ENCODE results near the gene SLC25A41.

The SLC25A41 gene

DNA sequence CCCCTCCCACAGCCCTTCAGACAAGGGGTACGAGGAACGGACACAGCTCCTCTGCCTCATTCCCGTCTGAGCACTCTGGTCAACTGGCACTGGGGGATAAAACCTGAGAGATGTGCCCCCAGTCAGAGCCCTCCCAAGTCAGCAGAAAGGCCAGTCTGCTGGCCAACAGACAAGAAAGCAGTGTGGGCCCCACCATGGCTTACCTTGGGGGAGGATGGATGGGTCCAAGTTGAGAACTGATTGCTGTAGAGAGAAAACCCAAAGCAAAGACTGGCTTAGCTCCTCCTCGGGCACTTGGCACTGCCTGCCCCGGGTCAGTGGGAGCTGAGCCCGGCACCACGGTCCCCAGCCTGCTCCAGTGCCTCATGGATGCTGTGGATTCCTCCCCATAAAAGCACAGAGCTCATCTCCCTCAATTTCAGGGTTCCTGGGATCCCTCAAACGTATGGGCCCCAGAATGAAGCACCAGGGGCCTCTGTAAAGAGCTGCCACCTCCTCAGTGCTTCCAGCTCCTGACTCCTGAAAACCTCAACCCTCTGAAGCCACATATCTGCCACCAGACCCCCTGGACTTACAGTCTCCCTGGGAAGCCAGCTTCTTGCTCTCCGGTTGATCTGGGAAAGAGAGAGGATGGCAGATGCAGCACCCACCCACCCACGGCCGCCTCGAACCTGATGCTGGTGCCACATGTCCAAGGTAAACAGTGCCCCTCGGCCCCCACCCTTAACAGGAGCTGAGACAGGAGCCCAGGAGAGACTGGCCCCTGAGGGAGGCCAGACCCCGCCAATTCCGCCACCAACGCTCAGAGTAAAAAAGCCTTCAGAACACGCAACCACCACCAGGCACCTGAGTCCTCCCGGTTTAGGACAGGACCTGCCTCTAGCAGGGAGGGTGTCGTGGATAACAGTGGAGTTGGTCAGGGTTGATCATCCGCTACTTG, 12.2 kb downstream of the SLC25A41 start:
- H3K27ac ChIP-seq, result no peak overlapping the region
- TF ChIP-seq, protein P1, sequence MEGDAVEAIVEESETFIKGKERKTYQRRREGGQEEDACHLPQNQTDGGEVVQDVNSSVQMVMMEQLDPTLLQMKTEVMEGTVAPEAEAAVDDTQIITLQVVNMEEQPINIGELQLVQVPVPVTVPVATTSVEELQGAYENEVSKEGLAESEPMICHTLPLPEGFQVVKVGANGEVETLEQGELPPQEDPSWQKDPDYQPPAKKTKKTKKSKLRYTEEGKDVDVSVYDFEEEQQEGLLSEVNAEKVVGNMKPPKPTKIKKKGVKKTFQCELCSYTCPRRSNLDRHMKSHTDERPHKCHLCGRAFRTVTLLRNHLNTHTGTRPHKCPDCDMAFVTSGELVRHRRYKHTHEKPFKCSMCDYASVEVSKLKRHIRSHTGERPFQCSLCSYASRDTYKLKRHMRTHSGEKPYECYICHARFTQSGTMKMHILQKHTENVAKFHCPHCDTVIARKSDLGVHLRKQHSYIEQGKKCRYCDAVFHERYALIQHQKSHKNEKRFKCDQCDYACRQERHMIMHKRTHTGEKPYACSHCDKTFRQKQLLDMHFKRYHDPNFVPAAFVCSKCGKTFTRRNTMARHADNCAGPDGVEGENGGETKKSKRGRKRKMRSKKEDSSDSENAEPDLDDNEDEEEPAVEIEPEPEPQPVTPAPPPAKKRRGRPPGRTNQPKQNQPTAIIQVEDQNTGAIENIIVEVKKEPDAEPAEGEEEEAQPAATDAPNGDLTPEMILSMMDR (IDR thresholded peaks at IDR 0.05), result no peak

DNA sequence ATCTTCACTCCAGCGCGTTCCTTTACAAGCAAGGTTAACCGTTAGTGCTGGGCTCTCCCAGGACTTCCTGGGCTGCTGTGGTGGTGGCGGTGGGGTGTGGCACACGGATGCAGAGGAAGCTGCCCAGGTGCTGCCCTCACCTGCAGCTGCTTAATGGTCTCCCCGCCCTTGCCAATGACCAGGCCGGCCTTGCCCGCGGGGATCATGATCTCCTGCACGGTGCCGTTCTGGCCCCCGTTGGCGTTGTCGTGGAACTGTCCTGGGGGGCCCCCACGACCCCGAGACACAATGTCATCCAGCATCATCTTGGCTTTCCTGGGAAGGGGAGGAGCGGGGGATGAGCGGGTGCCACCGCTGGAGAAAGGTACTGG, 15.0 kb downstream of the SLC25A41 start:
- Histone ChIP-seq H3K27ac (no peak overlapping the region), H3K4me3 (no peak overlapping the region)
- TF ChIP-seq, protein P1 (IDR thresholded peaks at IDR 0.05), result no peak
- DNase-seq (ENCODE audit: low spot score), result no peak

More for the DNA sequence above, 12.2 kb downstream of the SLC25A41 start:
- H3K4me3 ChIP-seq, result no peak overlapping the region
- no peak for DNase-seq (ENCODE audit: low spot score)

DNA sequence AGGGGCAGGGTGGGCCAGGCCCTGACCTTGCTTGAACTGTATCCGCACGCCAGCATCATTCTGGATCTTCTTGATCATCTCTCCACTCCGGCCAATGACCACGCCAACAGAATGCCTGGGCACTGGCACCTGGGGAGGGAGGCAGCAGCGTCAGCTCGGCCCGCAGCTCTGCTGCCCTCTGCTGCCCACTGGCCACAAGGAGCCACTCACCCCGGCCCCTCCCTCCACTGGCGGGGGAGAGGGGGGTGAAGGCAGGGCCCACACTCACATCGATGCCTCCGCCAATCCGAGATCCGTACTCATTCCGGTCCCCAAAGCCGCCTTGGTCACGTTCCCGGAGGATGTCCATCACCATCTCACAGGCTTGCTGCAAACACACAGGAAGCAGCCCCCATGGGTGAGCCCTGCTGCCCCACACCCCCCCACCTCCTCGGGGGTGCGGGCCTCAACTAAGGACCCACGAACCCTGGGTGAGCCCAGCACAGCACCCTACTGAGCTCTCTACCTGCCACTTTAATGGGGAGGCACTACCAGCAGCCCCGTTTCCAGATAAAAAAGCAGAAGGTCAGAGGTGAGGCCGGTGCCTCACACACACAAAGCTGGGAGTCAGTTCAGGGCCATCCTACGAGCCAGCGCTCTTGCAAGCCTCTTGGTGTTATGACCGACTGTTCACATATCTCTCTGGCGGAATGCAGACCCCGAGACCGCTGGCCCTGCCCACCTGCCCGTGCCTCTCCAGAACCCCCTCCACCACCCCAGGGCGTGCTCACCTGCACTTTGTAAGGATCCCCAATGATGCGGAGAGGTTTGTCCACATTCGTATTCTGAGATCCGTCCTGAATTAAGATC, 15.6 kb downstream of the SLC25A41 start:
- Histone ChIP-seq H3K27ac (no peak overlapping the region), H3K4me3 (no peak overlapping the region)
- DNase-seq (ENCODE audit: low spot score), result no peak
- TF ChIP-seq, protein P1 (IDR thresholded peaks at IDR 0.05), result no peak

DNA sequence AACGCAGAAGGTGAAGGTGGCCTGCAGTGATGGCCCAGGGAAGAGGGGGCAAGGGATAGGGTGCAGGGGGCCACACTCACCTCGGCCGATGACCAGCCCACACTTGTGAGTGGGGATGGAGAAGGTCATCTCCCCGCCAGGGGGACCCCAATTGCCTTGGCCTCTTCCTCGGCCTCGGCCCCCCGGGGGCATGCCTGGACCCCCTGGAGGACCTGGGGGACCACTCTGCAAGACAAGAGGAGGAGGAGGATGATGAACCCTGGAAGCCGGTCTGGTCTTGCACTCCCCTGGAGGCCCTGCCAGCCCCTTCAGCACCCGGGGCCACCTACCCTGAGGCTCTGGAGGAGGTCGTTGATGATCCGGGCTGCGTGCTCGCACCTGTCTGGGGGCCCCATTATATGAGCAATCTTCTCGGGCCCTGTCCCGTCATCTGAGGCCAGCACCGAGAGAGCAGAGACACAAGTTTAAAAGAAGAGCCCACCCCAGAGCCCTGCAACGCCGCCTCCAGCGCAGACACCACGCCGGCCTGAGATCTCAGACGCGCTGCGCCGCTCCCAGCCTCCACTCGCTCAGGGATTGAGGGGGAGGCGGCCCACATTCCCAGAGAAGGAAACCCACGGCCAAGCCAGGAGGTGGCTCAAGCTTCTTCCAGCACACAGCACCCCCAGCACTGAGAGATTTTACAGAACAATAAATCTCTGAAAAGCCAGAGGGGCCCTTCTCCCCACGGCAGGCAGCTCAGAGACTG, 16.7 kb downstream of the SLC25A41 start:
- no peak overlapping the region for H3K4me3 ChIP-seq
- H3K27ac ChIP-seq, result no peak overlapping the region
- TF ChIP-seq, protein P1 (IDR thresholded peaks at IDR 0.05), result no peak
- DNase-seq (ENCODE audit: low spot score), result no peak

DNA sequence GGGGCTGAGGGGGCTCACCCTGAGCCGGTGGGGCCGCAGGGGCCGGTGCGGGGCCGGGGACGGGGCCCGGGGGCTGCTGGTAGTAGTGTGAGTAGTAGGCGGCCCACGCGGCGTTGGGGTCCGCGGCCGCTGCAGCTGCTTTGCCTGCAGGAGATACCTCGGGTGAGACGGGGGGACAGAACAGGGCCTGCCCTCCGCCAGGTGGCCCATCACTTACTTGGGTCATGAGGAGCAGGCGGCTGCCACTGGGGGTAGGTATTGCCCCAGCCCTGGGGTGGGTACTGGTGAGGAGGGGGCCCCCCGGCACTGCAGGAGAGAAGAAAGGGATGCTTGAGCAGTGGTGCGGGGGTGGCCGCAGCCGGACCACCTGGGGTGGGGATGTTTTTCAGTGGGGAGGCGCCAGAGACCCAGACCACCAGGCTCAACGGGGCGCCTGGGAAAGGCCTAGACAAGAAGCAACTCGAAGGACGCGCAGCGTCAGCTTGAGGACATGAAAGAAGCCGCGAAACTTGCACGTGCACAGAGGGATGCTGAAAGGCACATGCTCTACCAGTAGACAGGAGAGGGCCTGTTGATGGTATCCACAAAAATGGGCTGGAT, 17.9 kb downstream of the SLC25A41 start:
- no peak overlapping the region for H3K4me3 ChIP-seq
- no peak for DNase-seq (ENCODE audit: low spot score)
- TF ChIP-seq, protein P1 (IDR thresholded peaks at IDR 0.05), result no peak
- no peak overlapping the region for H3K27ac ChIP-seq

DNA sequence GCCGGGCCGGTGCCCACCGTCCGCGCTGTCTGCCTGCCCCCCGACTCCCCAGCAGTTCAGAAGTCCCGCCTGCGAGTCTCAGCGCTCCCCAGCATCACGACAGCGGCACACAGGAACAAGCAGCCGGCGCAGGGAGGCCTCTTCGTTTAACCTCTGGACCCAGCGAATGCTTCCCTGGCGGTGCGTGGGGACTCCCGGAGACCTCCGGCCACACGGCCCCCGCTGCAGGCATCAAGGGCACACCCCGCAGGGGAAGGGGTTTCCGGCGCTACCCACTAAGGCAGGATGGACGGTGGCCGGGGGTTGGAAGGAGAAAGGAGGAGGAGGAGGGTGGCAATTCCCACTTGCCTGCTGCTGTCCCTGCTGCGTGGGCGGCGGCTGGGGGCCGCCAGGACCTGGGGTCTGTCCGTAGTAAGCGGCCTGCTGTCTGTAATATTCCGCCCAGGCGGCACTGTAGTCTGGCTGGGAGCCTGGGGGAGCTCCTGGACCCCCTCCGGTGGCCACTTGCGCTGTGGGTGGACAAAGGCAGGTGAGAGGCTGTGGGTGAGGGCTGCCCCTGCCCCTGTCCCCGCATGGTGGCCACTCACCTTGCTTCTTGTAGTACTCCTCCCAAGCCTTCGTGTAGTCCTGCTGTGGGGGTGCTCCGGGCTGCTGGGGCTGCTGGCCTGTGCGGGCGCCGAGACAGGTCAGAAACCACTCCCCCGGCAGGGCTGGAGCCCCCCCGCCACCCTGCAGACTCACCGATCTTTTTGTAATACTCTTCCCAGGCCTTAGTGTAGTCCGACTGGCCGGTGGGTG, 18.6 kb downstream of the SLC25A41 start:
- Histone ChIP-seq H3K4me3 (no peak overlapping the region), H3K27ac (no peak overlapping the region)
- DNase-seq (ENCODE audit: low spot score), result no peak
- TF ChIP-seq, protein P1 (IDR thresholded peaks at IDR 0.05), result no peak

Data from coronary artery (tissue), 2 donors.